B cell (primary cell): Measurements from ENCODE around the gene CELF2. TPM values are rescaled to one million over a fixed set of nuclear protein-coding genes. Genes with fewer than 3 reads are reported as not detected.

Source experiments
- ATAC-seq: fragments of 200-7000 bp; cut with Tn5 transposase; one replicate; pipeline ENCODE4 v1.10.0; 2021; ENCODE audit warnings: low read depth, mild to moderate bottlenecking, moderate number of reproducible peaks, moderate library complexity
- CTCF ChIA-PET: fragments of 350-600 bp; sonication (Branson Sonifier 250); formaldehyde crosslinking; loops from one replicate; lab custom pipeline; 2021; ENCODE audit warnings: antibody characterized with exemption, inconsistent platforms; lab: Charles Lee
- POLR2A ChIA-PET: fragments of 350-600 bp; sonication (Branson Sonifier 250); formaldehyde crosslinking; loops from one replicate; lab custom pipeline; 2021; ENCODE audit warnings: antibody characterized with exemption; lab: Charles Lee
- DNase-seq: peaks from one replicate; pipeline ENCODE4 v3.0.0; 2013
- H2AFZ ChIP-seq: 2 replicates; pipeline ENCODE4 v1.6.1; 2012; ENCODE audit warnings: mild to moderate bottlenecking, low read depth, low read length; ENCODE audit not compliant: insufficient read depth, poor library complexity, severe bottlenecking
- H3K27ac ChIP-seq, 2 donors: 1 replicate in 1 of 2; 2 replicates in 1 of 2; pipeline ENCODE4 v1.5.1; 2012 to 2013; ENCODE audit warnings: low read length in 2 of 2, mild to moderate bottlenecking in 2 of 2, moderate library complexity in 1 of 2
- H3K27me3 ChIP-seq, 4 experiments: fragments of 200-600 bp in 1 of 4; sonication (generic) in 1 of 4; replicated peaks in 1 of 4; 1 replicate in 2 of 4; 2 replicates in 2 of 4; pipeline versions ENCODE4 v1.6.1 to v1.7.0; 2013 to 2016; ENCODE audit warnings: low read length in 3 of 4, mild to moderate bottlenecking in 2 of 4, mixed read lengths in 1 of 4, moderate library complexity in 1 of 4; ENCODE audit not compliant: insufficient read depth in 4 of 4, control insufficient read depth in 3 of 4; ENCODE audit errors: control extremely low read depth in 1 of 4
- H3K36me3 ChIP-seq, 2 experiments: replicated peaks in 1 of 2; 1 replicate in 1 of 2; 2 replicates in 1 of 2; pipeline versions ENCODE4 v1.6.1 to v1.7.1; 2013; ENCODE audit warnings: low read length in 1 of 2; ENCODE audit not compliant: insufficient read depth in 2 of 2, control insufficient read depth in 1 of 2; ENCODE audit errors: control extremely low read depth in 1 of 2, extremely low read depth in 1 of 2
- H3K4me1 ChIP-seq, 2 donors: fragments of 200-600 bp in 1 of 2; sonication (generic) in 1 of 2; 1 replicate in 1 of 2; 2 replicates in 1 of 2; pipeline versions ENCODE4 v1.5.1 to v1.6.1; 2013 to 2017; ENCODE audit warnings: low read length in 2 of 2; ENCODE audit not compliant: control insufficient read depth in 2 of 2, insufficient read depth in 2 of 2
- H3K4me2 ChIP-seq: replicated peaks from 2 replicates; pipeline ENCODE3; 2012; ENCODE audit warnings: mild to moderate bottlenecking, low read depth, low read length; ENCODE audit not compliant: poor library complexity, severe bottlenecking
- H3K4me3 ChIP-seq, 5 experiments: fragments of 200-600 bp in 1 of 5; sonication (generic) in 1 of 5; 1 replicate in 3 of 5; 2 replicates in 2 of 5; pipeline versions ENCODE4 v1.5.1 to v1.7.0; 2011 to 2016; ENCODE audit warnings: low read length in 4 of 5, mild to moderate bottlenecking in 4 of 5, low read depth in 2 of 5, control low read depth in 1 of 5, moderate library complexity in 1 of 5; ENCODE audit not compliant: insufficient read depth in 1 of 5; ENCODE audit errors: control extremely low read depth in 1 of 5, extremely low read depth in 1 of 5
- H3K79me2 ChIP-seq: fragments of 200-600 bp; sonication (generic); one replicate; pipeline ENCODE4 v1.6.0; 2016; ENCODE audit warnings: low read length; ENCODE audit not compliant: control insufficient read depth, insufficient read depth
- H3K9ac ChIP-seq: fragments of 200-600 bp; sonication (generic); 2 replicates; pipeline ENCODE4 v1.6.1; 2017; ENCODE audit warnings: mild to moderate bottlenecking, low read length, moderate library complexity
- H3K9me3 ChIP-seq, 3 donors: one replicate each; pipeline versions ENCODE4 v1.6.1 to v1.7.1; 2013; ENCODE audit warnings: low read length in 2 of 3; ENCODE audit not compliant: control insufficient read depth in 2 of 3, insufficient read depth in 1 of 3; ENCODE audit errors: control extremely low read depth in 1 of 3
- H4K20me1 ChIP-seq: 2 replicates; pipeline ENCODE4 v1.6.0; 2012; ENCODE audit warnings: mild to moderate bottlenecking, low read length; ENCODE audit not compliant: insufficient read depth, control insufficient read depth, poor library complexity, severe bottlenecking
- H3K27ac Mint-ChIP-seq: one replicate; pipeline ENCODE4 v1.8.0; 2021; ENCODE audit warnings: mixed read lengths
- H3K27me3 Mint-ChIP-seq: one replicate; pipeline ENCODE4 v1.8.0; 2021; ENCODE audit warnings: mixed read lengths
- H3K4me1 Mint-ChIP-seq: one replicate; pipeline ENCODE4 v1.8.0; 2021; ENCODE audit warnings: mixed read lengths
- H3K4me3 Mint-ChIP-seq: one replicate; pipeline ENCODE4 v1.8.0; 2021; ENCODE audit warnings: mixed read lengths
- H3K9me3 Mint-ChIP-seq: one replicate; pipeline ENCODE4 v1.8.0; 2022; ENCODE audit warnings: mixed read lengths; ENCODE audit not compliant: insufficient read depth
- CTCF ChIP-seq: fragments of 200-600 bp; IDR thresholded peaks from one replicate; pipeline ENCODE4 v1.8.0; 2022; ENCODE audit warnings: antibody characterized with exemption, mild to moderate bottlenecking
- EZH2 ChIP-seq: IDR thresholded peaks from 2 replicates; pipeline ENCODE4 v1.6.1; 2012; ENCODE audit warnings: borderline replicate concordance, low read depth, mild to moderate bottlenecking, moderate library complexity, low read length; ENCODE audit not compliant: insufficient read depth, poor library complexity, severe bottlenecking
- WGBS: methylation state at CpG from one replicate; pipeline ENCODE4 v1.1.5; 2013; ENCODE audit warnings: missing lambda C conversion rate; ENCODE audit not compliant: insufficient coverage; 5-methylcytosine and 5-hydroxymethylcytosine counted together
- intact Hi-C: fragments of 100-400 bp; cut with micrococcal nuclease; formaldehyde crosslinking; loops from one replicate; pipeline ENCODE4 v1.10.0; 2022
- polyA plus RNA-seq: library from polyadenylated mRNA; depleted of rRNA; stranded (reverse); fragments of >200 nt; gene quantifications from 2 replicates; pipeline ENCODE4 v1.2.3, GENCODE V29; 2012
- total RNA-seq, 2 donors: library from RNA; stranded (reverse); fragments of 120-200 nt in 1 of 2; gene quantifications; 1 replicate in 1 of 2; 2 replicates in 1 of 2; pipeline versions ENCODE4 v1.2.3 to v1.2.4, GENCODE V29; 2013 to 2022

The CELF2 gene
- total and polyA plus RNA-seq, 2 donors (not counting 1 experiment from before 2014, with no cell fraction given), result 59.5 to 112 TPM

GRCh38 chr10:11015446-11015934, 2.2 kb upstream of the CELF2 start:
- Histone ChIP-seq H4K20me1 (no peaks in the 10 kb centered on the region), H3K4me2 (no peak overlapping the region), H3K36me3 (no peaks in the 10 kb centered on the region), H3K4me1 (peaks cover 8 to 16% of the 10 kb centered on the region in 2 donors), H3K4me3 (no peak overlapping the region), H2AFZ (no peak overlapping the region), H3K9me3 (no peaks in the 10 kb centered on the region), H3K27me3 (peaks cover 0 to 57% (median 35%) of the 10 kb centered on the region in 4 experiments), H3K27ac (no peak overlapping the region), H3K79me2 (no peaks in the 10 kb centered on the region), H3K9ac (no peak overlapping the region)
- intact Hi-C loops, result loop anchor here (5.0 to 10.0 kb wide), 2 partner anchors 147 to 249 kb away; no protein-coding TSS in a partner anchor
- ATAC-seq, result no peak
- ChIA-PET CTCF (no interaction called here), POLR2A (no interaction called here)
- Mint-ChIP-seq H3K4me3 (no peak overlapping the region), H3K9me3 (no peaks in the 10 kb centered on the region), H3K4me1 (peaks cover 20% of the 10 kb centered on the region), H3K27ac (no peak overlapping the region), H3K27me3 (peaks cover 76% of the 10 kb centered on the region)
- no peak for DNase-seq
- no CpG with 5 or more reads among the region's 2 CpGs for WGBS
- no peak for TF ChIP-seq EZH2
- TF ChIP-seq CTCF, result no peak

- peaks cover 0 to 62% (median 39%) of the 10 kb centered on the region in 4 experiments for H3K27me3 ChIP-seq
- POLR2A ChIA-PET, result no interaction called here
- no peaks in the 10 kb centered on the region for H4K20me1 ChIP-seq
- H3K4me2 ChIP-seq, result peak overlapping the region; percentile 87
- WGBS, result 11% methylated on average over 15 of the region's 19 CpGs
- ATAC-seq (no peak), DNase-seq (peak; percentile 55)
- CTCF ChIA-PET, result interaction anchor here (0.9 kb wide), 1 partner anchor 253 kb away, joined by 3 read pairs; no protein-coding TSS in a partner anchor
- H3K36me3 ChIP-seq, result no peaks in the 10 kb centered on the region
- H3K9me3 Mint-ChIP-seq, result no peaks in the 10 kb centered on the region
- H3K4me3 Mint-ChIP-seq, result peak overlapping the region; percentile 85
- intact Hi-C loops, result loop anchor here (5.0 to 10.0 kb wide), 2 partner anchors 145 to 248 kb away; no protein-coding TSS in a partner anchor
- no peak overlapping the region for H3K27ac Mint-ChIP-seq
- H2AFZ ChIP-seq, result peak overlapping the region; percentile 53
- no peak overlapping the region for H3K27ac ChIP-seq
- H3K4me3 ChIP-seq, result peak overlapping the region; percentile 18 to 58 (median 49)
- H3K27me3 Mint-ChIP-seq, result peaks cover 74% of the 10 kb centered on the region
- H3K9ac ChIP-seq, result peak overlapping the region; percentile 44
- H3K9me3 ChIP-seq, result no peaks in the 10 kb centered on the region
- H3K4me1 ChIP-seq, result peaks cover 8 to 16% of the 10 kb centered on the region in 2 donors
- H3K4me1 Mint-ChIP-seq, result peaks cover 20% of the 10 kb centered on the region
- H3K79me2 ChIP-seq, result no peaks in the 10 kb centered on the region
- no peak for TF ChIP-seq EZH2
- TF ChIP-seq CTCF, result no peak
Observed at GRCh38 chr10:11017000-11017569, 587 bp upstream of the CELF2 start.
